K562 (cell line): Measurements from ENCODE around the gene KBTBD4. TPM values are rescaled to one million over a fixed set of nuclear protein-coding genes. Genes with fewer than 3 reads are reported as not detected.
A peak's percentile ranks its signal among the peaks of the same experiment; 100 is the strongest.
"Not testable (repeated sequence)": the region's sequence is repeated elsewhere in the genome, so short reads cannot be mapped to it uniquely, and the experiment has no call there.

ENCODE experiments used
- ATAC-seq: fragments of 200-7000 bp; cut with Tn5 transposase; 3 replicates; pipeline ENCODE4 v1.9.1; 2020; ENCODE audit warnings: moderate library complexity
- BruUV-seq: library from RNA; stranded (reverse); fragments of 400-500 nt; replicated peaks from 2 replicates; lab custom pipeline; 2021; lab: Mats Ljungman, UMichigan
- CTCF ChIA-PET: fragments of 300-600 bp; formaldehyde crosslinking; extraction: SDS; loops from one replicate; lab custom pipeline; 2021; ENCODE audit warnings: low intra/inter-chr PET ratio; lab: Yijun Ruan, JAX
- POLR2A ChIA-PET: fragments of 300-600, 350-650 bp; sonication (Branson Sonifier 250); formaldehyde crosslinking; extraction: SDS; loops from one replicate; lab custom pipeline; 2021; ENCODE audit warnings: antibody characterized with exemption, inconsistent platforms; lab: Yijun Ruan, JAX
- DNase-seq, 4 experiments: peaks; one replicate each; pipeline versions ENCODE4 v3.0.0 to v3.0.0-alpha.2; 2011 to 2018; ENCODE audit warnings: low spot score in 3 of 4, mixed read lengths in 3 of 4; ENCODE audit errors: extremely low read depth in 1 of 4
- FAIRE-seq: peaks from 2 replicates; lab custom pipeline; 2011; peaks lifted over from hg19 to GRCh38; lab: Jason Lieb, UNC
- H2AFZ ChIP-seq: 2 replicates; pipeline ENCODE4 v1.6.0; 2011; ENCODE audit warnings: low read depth, low read length, control low read depth, inconsistent platforms
- H3K27ac ChIP-seq: fragments of 200-600 bp; 3 replicates; pipeline ENCODE4 v1.8.0; 2011; ENCODE audit warnings: low read depth, mild to moderate bottlenecking, control low read depth, inconsistent platforms, low read length, moderate library complexity, mixed read lengths; ENCODE audit errors: extremely low read depth
- H3K27me3 ChIP-seq, 2 experiments: fragments of 300-600 bp in 1 of 2; 2 replicates in 1 of 2; 3 replicates in 1 of 2; pipeline versions ENCODE4 v1.6.0 to v1.8.0; 2011; ENCODE audit warnings: inconsistent platforms in 2 of 2, low read length in 2 of 2, mild to moderate bottlenecking in 1 of 2, mixed read lengths in 1 of 2, moderate library complexity in 1 of 2; ENCODE audit not compliant: control insufficient read depth in 2 of 2, insufficient read depth in 2 of 2
- H3K36me3 ChIP-seq: fragments of 300-600 bp; 3 replicates; pipeline ENCODE4 v1.8.0; 2011; ENCODE audit warnings: mild to moderate bottlenecking, low read length, inconsistent platforms; ENCODE audit not compliant: control insufficient read depth, insufficient read depth
- H3K4me1 ChIP-seq, 2 experiments: fragments of 200-600 bp in 1 of 2; replicated peaks in 1 of 2; 2 replicates in 1 of 2; 3 replicates in 1 of 2; pipeline versions ENCODE4 v1.5.1 to v1.8.0; 2011; ENCODE audit warnings: inconsistent platforms in 2 of 2, low read length in 2 of 2, mild to moderate bottlenecking in 1 of 2, mixed read lengths in 1 of 2, moderate library complexity in 1 of 2; ENCODE audit not compliant: control insufficient read depth in 2 of 2, insufficient read depth in 2 of 2
- H3K4me2 ChIP-seq: 2 replicates; pipeline ENCODE4 v1.6.1; 2011; ENCODE audit warnings: low read length, control low read depth, inconsistent platforms, mixed read lengths; ENCODE audit not compliant: insufficient read depth
- H3K4me3 ChIP-seq: fragments of 200-600 bp; sonication (generic), shearing (Covaris generic); 2 replicates; pipeline ENCODE4 v1.5.1; 2016; ENCODE audit warnings: control low read depth, inconsistent platforms
- H3K79me2 ChIP-seq: fragments of 200-600 bp; 3 replicates; pipeline ENCODE4 v1.8.0; 2011; ENCODE audit warnings: low read length, inconsistent platforms; ENCODE audit not compliant: control insufficient read depth, insufficient read depth
- H3K9ac ChIP-seq, 2 experiments: 2 replicates each; pipeline versions ENCODE4 v1.6.0 to v1.6.1; 2011; ENCODE audit warnings: low read depth in 2 of 2, low read length in 2 of 2, control low read depth in 1 of 2, inconsistent platforms in 1 of 2, mild to moderate bottlenecking in 1 of 2, mixed read lengths in 1 of 2; ENCODE audit not compliant: insufficient read depth in 1 of 2
- H3K9me1 ChIP-seq: one replicate; pipeline ENCODE4 v1.6.0; 2011; ENCODE audit warnings: inconsistent platforms, mild to moderate bottlenecking, low read length, moderate library complexity; ENCODE audit not compliant: control insufficient read depth, insufficient read depth
- H3K9me3 ChIP-seq: replicated peaks from 2 replicates; pipeline ENCODE4 v1.5.1; 2011; ENCODE audit warnings: low read depth, low read length, inconsistent platforms; ENCODE audit not compliant: control insufficient read depth, insufficient read depth
- H4K20me1 ChIP-seq: replicated peaks from 2 replicates; pipeline ENCODE4 v1.6.1; 2011; ENCODE audit warnings: low read length, inconsistent platforms, mixed read lengths; ENCODE audit not compliant: control insufficient read depth, insufficient read depth
- PRDM10 ChIP-seq: fragments of 450-650 bp; IDR thresholded peaks from 2 replicates; pipeline ENCODE4 v1.6.1; 2018; ENCODE audit not compliant: partially characterized antibody
- WGBS: fragments of 100-300 bp; shearing (Covaris generic); methylation state at CpG from one replicate; pipeline ENCODE4 v1.1.6; 2016; ENCODE audit warnings: low coverage, mixed read lengths; ENCODE audit not compliant: insufficient coverage; ENCODE audit errors: missing lambda C conversion rate; 5-methylcytosine and 5-hydroxymethylcytosine counted together
- in situ Hi-C: fragments of 300-500 bp; cut with MboI; formaldehyde crosslinking; loops from 4 replicates; pipeline ENCODE4 v1.15.0; 2018; ENCODE audit warnings: inconsistent platforms, mixed read lengths
- intact Hi-C: fragments of 100-400 bp; cut with micrococcal nuclease; formaldehyde crosslinking; loops from 2 replicates; pipeline ENCODE4 v1.14.2; 2022
- polyA plus RNA-seq, 8 experiments: library from polyadenylated mRNA; depleted of rRNA in 4 of 8; stranded (reverse) in 5 of 8; unstranded in 3 of 8; fragments of >200 nt; fragmentation: Nextera tagmentation in 2 of 8; fragmentation: Illumina TruSeq in 1 of 8; extraction: Ambion mirVana in 2 of 8; extraction: Trizol in 1 of 8; gene quantifications; 2 replicates each; pipeline versions ENCODE4 v1.2.1 to v1.2.3, GENCODE V29; 2011 to 2014; ENCODE audit warnings: inconsistent platforms in 1 of 8, missing spikeins in 1 of 8
- total RNA-seq, 7 experiments: library from RNA; depleted of rRNA in 6 of 7; stranded (reverse); fragments of >200 nt in 6 of 7; fragmentation: Illumina TruSeq in 2 of 7; extraction: Trizol in 2 of 7; gene quantifications; 2 replicates each; pipeline versions ENCODE4 v1.2.1 to v1.2.3, GENCODE V29; 2011 to 2021; ENCODE audit warnings: low replicate concordance in 1 of 7

KBTBD4 gene
- total and polyA plus RNA-seq, 9 of the 15 experiments (the other 6 are each of a cell fraction or from before 2014, with no cell fraction given): 7.0 to 33.9 (median 13.3) TPM

GRCh38 chr11:47526032-47526431 lies 52.7 kb downstream of the KBTBD4 start:
- Histone ChIP-seq H3K36me3 (peaks cover 14% of the 10 kb centered on the region; the same call in 1 of the 3 replicates), H3K4me1 (peaks cover 10 to 26% of the 10 kb centered on the region in 2 experiments; a peak in 4 of 5 replicates), H3K9ac (peak overlapping the region in 1 of 2 experiments; percentile 23; a peak in 1 of 4 replicates), H4K20me1 (peaks cover 27% of the 10 kb centered on the region), H3K79me2 (peaks cover 98% of the 10 kb centered on the region)
- BruUV-seq, H3K27me3 ChIP-seq, H3K4me3 ChIP-seq, H3K27ac ChIP-seq, ATAC-seq, H3K9me3 ChIP-seq, FAIRE-seq, H3K4me2 ChIP-seq, CTCF ChIA-PET, DNase-seq, intact Hi-C loops, in situ Hi-C loops, H3K9me1 ChIP-seq, H2AFZ ChIP-seq: not testable (repeated sequence)
- POLR2A ChIA-PET: interaction anchor here (2.0 to 3.6 kb wide), 2 partner anchors 8 to 10 kb away, joined by 10 to 19 read pairs; no protein-coding TSS in a partner anchor
- 96% methylated on average over 9 of the region's 9 CpGs for WGBS
- peak; percentile 35 for TF ChIP-seq PRDM10
